GM18526 (cell line): ENCODE data around the gene SNCAIP.

Source experiments
- POLR2A ChIP-seq: IDR thresholded peaks from 3 replicates; pipeline ENCODE4 v1.6.1; 2011; ENCODE audit not compliant: insufficient read length; ENCODE audit errors: extremely low read depth

The SNCAIP gene

DNA sequence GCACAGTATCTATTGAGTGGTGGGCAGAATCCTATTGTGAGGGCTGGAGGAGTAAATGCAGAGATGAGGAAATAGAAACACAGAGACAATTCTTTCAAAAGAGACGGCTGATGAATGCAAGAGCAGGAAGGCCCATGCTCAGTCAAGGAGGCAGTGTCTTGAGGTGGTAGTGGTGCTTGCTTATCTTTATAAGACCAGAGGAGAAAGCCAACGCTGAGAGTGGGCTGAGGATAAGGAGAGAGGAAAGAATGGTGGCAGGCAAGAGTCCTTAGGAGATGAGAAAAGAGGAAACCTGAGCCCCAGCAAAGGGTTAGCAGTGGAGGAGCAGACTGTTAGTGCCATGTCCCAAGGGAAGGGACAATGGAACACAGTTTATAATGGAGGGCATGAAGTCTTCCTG is 86.0 kb downstream of the SNCAIP start:
- no peak for TF ChIP-seq POLR2A

DNA sequence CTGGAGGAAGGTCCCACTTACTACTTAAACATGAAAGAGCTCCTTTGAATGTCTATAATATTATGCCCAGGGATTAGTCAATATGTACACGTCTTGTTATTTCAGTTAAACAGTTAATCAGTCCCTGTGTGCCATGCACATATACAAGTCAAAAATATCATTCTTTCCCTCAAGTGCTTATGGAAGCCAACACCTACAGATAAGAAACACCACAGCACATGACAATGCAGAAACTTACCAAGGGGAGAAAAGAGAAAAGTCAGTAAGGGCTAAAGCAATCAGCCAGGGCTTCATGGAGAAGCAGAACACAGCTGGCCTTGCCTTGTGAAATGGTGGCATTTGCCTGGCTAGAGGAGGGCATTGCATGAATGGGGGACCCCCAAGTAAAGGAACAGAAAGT is 88.3 kb downstream of the SNCAIP start:
- TF ChIP-seq POLR2A, result no peak

DNA sequence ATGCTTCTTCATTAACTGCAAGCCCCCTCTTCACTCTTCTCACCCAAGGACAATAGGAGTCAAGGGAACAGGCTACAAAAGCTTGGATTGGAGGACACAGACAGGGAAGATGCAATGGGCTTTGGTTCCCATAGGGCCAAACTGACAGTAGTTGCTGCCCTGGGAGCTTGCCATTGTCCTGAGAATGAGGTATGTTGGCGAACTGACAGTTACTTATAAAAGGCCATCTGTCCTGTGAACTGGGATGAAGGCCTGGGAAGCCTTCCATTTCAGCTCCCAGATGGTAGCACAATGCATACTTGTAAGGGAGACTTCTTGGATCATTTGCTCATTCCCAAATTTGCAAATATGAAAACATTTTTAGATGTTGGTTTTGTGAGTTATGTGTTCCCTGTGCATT is 88.9 kb downstream of the SNCAIP start:
- no peak for TF ChIP-seq POLR2A

DNA sequence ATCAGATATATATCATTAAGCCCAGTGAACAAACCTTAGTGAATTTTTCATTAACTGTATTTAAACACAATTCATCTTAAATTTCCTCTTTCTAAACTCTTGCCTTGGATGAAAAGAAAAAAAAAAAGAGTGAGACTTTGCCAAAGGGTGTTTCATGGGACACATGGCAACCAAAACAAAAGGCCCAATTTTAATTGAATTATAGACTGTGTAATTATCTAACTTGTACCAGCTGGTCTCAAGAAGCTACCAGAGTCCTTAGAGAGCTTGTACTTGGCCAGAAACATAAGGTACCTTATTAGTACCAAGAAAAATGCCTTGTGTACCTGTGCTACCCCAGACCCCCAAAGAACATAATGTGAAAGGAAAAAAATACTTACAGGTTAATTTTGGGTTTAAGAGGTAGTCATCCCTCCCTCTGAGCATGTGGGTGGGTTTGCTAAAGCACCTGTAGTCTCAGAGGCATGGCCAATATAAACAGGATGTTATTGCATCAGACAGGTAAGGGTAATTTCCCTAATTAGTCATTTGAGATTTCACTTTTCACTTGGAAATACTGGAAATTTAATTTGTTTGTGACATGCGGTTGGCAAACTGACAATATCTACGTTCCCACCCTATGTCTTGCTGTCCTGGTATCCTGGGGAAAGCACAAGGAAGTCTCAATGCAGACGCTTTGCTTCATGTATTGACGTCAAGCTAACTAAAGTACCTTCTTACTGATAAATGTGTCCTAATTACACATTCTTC is 90.1 kb downstream of the SNCAIP start:
- no peak for TF ChIP-seq POLR2A

DNA sequence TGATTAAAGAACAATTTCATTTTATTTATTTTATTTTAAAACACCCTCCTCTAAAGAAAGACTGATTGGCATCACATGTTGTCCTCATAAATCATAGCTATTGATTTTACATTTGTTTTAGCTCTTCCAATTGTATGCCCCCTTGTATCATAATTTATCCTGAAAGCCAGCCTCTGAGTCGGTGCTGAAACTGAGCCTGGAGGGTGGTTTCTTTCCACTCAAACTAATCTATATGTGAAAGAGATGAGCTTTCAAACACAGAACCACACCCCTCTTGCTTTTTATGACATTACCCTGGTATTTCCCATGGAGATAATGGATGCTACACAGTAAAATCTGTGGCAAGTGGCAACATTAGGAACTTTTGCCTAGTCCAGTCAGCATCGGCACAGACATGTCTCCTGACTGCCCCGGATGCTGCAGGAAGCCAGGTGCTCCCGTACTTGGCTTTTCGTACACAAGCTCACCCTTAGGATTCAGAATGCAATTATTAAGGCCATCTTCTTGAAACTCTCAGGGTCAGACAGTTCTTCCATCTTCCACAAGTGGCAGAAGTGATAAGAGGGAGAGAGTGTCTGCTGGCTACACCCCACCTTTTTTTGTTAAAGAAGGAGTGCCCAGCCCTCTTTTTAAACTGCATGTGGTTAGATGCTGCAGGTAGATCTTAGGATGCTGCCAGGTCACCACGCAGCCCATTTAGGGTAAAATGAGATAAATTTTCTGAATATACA is 91.1 kb downstream of the SNCAIP start:
- no peak for TF ChIP-seq POLR2A

DNA sequence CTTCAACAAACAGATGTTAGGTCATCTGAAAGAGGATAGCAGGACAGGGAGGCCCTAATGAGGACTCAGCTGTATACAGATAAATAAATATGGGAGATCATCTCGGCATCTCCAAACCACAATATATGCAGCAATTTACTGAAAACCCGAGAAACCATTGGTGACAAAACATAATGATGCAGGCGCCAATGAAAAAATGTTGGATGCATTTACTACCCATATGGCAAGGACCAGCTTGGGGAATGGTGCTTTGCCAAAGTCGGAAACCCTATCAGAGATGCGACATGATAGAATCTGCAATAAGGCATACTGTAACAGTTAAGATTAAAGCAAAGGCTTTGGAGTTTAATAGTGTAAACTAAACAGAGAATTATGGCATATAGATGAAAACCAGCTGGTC is 92.0 kb downstream of the SNCAIP start:
- TF ChIP-seq POLR2A, result no peak

DNA sequence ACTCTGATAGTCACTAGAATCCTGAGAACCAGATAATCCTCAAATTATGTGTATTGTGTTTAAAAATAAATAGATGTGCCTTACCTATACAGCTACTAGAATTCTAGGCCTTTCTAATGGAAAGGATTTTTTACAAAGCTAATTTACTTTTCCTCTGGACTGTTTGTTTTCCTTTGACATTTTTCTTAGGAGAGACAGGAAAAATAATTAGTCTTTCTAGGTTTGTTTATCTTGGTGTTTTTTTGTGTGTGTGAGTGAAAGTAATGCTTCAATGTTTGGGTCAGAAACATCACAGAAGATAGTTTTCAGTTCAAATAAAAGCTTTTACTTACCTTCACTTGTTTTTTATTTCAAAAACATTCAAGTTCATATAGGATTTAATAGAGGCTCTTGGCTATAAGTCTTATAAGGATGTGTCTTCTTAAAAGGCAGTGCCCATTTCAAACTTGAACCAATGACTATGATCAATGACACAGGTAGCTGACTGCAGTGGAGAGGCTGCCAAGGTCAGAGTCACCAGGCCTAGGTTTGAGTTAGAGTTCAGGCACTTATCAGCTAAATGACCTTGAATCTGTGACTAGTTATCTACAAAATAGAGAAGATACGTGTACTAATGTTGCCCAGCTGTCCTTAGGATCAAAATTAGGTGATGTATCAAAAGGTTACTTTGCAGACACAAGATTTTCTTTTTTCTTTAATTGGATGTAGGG is 92.8 kb downstream of the SNCAIP start:
- TF ChIP-seq POLR2A, result no peak

DNA sequence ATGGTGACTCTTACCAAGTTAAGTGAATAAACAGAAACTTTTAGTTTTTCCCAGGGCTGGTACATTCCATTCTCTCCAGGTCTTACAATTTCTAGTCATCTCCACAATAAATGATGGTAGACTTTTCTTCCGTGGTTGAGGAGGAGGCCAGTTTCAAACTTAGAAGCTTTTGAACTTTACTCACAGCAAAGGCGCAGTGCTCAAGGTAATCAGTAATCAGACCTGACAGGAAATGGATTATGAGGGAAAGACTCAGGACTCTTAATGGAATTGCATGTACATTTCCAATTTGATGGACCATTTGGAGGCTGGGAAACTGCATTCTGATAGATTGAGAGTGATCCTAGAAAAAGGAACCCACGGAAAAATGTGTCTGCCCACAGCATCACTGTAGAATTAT is 93.7 kb downstream of the SNCAIP start:
- TF ChIP-seq POLR2A, result no peak

DNA sequence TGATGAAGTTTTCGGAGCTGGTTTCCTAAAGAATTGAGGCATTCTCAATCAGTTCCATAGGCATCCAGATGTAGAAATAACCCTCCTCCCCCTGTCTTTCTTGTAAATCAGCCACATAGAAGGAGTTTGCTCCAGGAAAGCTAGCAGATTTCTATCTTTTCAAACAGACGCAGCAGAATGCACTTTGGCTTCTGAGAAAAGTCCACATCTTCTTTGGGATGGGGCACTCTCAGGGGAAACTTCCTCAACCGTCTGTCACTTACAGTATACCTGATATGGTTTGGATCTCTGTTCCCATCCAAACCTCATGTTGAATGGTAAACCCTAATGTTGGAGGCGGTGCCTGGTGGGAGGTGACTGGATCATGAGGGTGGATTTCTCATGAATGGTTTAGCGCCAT is 94.1 kb downstream of the SNCAIP start:
- TF ChIP-seq POLR2A, result no peak

DNA sequence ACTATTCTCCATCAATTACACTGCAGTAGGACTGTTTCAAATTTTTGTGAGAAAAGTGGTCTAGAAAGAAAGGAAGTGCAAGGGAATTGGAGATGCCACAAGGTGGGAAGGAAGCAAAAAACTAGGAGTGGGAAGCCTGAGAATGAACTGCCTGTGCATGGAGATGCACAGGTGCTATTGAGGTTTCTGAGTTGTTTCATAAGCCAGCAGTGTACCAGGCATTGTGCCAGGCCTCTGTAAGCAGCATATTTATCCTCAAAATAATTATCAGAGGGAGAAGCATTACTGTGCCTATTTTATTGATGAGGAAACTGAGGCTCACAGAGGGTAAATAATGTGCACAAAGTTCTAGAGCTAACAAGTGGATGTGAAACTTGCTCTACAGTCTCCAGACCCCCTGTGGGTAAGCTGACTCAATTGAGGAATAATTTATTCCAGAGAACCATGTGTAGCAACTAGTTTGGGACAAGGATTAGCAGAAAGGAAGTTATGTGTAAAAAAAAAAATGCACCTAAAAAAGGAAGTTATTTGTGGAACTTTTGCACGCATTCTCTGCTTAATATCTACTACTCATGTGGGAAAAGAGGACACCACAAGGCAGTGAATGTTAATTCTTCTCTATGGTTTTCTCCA is 96.7 kb downstream of the SNCAIP start:
- TF ChIP-seq POLR2A, result no peak

DNA sequence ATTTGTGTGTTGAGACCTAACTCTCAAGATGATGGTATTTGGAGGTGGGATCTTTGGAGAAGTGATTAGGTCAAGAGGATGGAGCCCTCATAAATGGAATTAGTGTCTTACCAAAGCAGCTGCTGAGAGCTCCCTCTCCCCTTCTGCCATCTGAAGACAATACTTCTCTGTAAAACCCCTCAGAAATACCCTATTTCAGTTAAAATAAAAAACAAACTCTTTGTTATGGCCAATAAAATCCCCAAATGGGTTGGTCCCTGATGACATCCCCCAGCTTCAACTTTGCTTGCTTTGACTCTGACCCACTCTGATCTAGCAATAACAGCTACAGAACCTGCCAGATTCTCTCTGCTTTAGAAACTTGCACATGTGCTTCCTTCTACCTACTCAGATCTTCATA is 100.9 kb downstream of the SNCAIP start:
- TF ChIP-seq POLR2A, result no peak

DNA sequence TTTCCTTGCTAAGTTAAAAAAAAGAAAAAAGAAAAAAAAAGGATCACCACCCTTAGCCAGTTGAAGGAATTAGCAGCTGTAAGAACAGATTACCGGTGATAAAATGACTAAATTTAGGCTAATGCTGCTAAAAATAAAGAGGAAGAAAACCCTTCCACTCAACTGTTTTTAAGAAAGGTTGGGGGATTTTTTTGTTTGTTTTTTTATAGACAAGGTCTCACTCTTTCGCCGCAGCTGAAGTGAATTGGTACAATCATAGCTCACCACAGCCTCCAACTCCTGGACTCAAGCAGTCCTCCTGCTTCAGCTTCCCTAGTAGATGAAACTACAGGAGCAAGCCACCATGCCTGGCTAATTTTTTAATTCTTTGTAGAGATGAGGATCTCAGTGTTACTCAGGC is 101.7 kb downstream of the SNCAIP start:
- TF ChIP-seq POLR2A, result no peak

DNA sequence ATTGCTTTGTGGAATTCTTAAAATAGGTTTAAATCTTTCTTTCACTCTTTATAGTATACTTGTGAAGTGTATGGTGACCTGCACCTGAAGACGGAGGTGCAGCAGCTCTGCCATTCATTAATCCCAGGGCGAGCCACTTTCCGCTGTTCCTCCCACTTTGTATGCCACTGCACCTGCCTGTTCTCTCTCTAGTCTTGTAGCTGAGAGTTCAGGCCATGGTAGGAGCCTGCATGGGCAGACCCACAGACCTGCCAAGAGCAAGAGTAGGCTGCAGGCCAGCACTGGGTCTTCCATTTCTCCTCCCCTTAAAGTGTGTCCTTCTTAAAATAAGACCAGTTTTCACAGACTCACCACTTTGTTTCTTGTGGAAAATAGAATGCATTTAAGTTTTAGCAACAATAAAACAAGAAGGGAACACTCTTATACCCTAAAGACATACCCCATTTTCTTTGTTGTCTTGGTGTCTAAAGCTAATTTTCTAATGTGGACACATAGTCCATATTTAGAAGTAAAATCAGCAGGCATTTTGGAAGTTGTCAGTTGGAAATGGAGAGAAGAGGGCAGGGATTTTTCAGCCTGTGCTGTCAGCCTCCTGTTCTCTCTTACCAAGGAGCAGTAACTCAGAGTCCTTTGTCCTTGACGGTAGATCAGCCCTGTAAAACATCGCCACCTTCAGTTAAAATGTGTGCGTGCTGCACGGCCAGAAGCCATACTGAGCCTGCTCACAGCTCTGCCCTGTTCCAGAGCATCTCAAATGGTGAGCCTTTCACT is 103.2 kb downstream of the SNCAIP start:
- TF ChIP-seq POLR2A, result no peak

DNA sequence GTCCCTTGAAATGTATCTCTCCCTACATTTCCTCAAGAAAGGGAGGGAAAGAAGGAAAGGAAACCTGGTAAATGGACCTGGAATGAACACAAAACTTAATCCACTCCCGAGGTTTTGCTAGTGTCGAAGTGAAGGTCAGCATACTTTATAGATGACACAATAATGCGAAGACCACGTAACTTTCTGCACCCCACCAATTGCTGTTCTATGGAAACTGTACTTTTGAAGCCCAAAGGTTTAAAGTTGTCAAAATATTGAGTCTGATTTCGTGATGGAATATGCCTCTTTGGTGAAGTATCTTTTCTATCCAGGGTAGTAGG is 103.7 kb downstream of the SNCAIP start:
- no peak for TF ChIP-seq POLR2A

DNA sequence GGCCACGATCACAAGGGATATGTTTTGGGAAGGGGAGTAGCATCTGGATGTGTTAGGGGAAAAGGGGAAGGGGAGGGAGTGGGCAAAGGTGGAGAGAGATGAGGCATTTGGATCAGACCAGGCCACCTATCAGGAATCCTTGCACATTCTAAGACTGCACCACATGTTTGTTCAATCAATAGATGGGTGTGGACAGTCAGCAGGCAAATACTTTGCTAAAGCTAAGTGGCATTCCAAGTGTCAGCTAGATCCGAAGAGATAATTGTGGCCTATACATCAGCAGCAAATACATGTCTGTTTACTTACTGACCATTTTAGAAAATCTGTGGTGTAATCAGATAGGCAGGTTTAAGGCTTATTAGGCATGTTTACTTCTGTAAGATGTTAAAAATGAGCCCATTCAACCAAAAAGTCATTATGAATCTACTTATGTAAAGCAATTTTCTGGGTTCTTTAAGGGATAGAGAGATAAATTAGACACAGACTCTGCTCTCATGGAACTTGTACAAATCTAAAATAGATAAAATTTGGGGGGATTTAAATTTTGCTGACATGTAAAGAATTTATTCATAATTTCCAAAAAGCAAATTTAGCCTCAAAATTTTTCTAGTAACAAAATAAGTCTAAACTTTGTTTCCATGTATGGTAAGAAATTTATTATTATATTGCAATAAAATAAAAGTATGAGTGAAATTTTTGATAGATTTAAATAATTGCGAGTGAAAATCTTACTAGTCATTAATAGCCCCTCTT is 107.3 kb downstream of the SNCAIP start:
- TF ChIP-seq POLR2A, result no peak

DNA sequence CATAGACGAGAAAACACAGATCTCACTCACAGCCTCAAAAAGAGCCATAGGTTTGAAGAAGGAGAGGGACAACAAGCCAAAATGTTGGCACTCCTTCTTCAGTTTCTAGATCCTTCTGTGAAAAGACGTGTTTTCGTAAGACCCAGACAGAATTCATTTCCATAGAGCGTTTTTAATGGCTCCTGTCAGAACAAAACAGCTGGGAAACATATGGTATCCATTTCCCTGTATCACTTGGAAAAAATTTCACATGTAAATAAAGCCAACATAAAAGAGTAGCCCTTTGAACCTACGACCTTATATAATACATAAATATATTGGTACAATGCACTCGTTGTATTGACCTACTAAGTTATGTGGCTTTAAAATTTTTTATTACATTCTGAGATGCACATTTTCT is 108.1 kb downstream of the SNCAIP start:
- no peak for TF ChIP-seq POLR2A
